Measurements from ENCODE around the gene HLA-DRB5. TPM values are rescaled to one million over a fixed set of nuclear protein-coding genes. Genes with fewer than 3 reads are reported as not detected.

HLA-DRB5 gene
- total and polyA plus RNA-seq, 10 of the 15 experiments (the other 5 are each of a cell fraction or from before 2014, with no cell fraction given), result 38.0 to 108 (median 62.8) TPM

GRCh38 chr6:32501016-32501415 is 29.1 kb downstream of the HLA-DRB5 start (continued):
- TF ChIP-seq MXI1 (IDR thresholded peaks at IDR 0.05; ENCODE audit: low read depth, low read length) (no peak), POU2F2 (IDR thresholded peaks at IDR 0.05; ENCODE audit: borderline replicate concordance, low read depth, low read length) (no peak), NFXL1 (IDR thresholded peaks at IDR 0.05; ENCODE audit: borderline replicate concordance) (no peak), CTCF (IDR thresholded peaks at IDR 0.05 in 2 of 3, conservative IDR thresholded peaks at IDR 0.05 in 1 of 3; ENCODE audit: control insufficient read depth in 2 of 3, extremely low read depth in 1 of 3, insufficient read depth in 1 of 3, low read depth in 3 of 3, low read length in 3 of 3) (no peak), WRNIP1 (IDR thresholded peaks at IDR 0.05; ENCODE audit: borderline replicate concordance, low read depth, low read length) (no peak), ZBED1 (IDR thresholded peaks at IDR 0.05; ENCODE audit: borderline replicate concordance) (no peak), ETV6 (conservative IDR thresholded peaks at IDR 0.05 in 1 of 2, IDR thresholded peaks at IDR 0.05 in 1 of 2; ENCODE audit: borderline replicate concordance in 1 of 2, low read depth in 1 of 2) (no peak), EGR1 (IDR thresholded peaks at IDR 0.05; ENCODE audit: borderline replicate concordance in 1 of 2, low read depth in 2 of 2, low read length in 2 of 2) (no peak)
- TF ChIP-seq, protein P1, sequence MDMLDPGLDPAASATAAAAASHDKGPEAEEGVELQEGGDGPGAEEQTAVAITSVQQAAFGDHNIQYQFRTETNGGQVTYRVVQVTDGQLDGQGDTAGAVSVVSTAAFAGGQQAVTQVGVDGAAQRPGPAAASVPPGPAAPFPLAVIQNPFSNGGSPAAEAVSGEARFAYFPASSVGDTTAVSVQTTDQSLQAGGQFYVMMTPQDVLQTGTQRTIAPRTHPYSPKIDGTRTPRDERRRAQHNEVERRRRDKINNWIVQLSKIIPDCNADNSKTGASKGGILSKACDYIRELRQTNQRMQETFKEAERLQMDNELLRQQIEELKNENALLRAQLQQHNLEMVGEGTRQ (IDR thresholded peaks at IDR 0.05; ENCODE audit: borderline replicate concordance, low read depth, low read length), result no peak

DNA sequence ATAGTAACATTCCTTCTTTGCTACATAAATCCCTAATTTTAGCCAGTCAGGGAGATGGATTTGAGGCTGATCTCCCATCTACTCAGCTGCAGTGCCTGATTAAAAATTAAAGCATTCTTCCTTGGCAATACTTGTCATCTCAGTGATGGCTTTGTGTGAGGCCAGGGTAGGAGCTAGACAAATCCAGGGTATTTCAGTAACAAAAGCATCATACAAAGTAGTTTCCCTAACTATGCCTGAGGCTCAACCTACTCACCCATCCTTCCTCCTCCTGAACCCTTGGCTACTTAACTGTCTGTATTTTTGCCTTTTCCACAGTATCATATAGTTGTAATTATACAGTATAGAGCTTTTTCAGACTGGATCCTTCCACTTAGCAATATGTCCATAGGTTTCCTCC is 37.7 kb downstream of the HLA-DRB5 start:
- ATAC-seq (no peak), DNase-seq (ENCODE audit: low read depth, low spot score) (no peak), FAIRE-seq (no peak)
- Histone ChIP-seq H3K9me3 (replicated peaks; ENCODE audit: control insufficient read depth, insufficient read depth, low read length) (no peaks in the 10 kb centered on the region), H3K4me3 (no peak overlapping the region), H4K20me1 (ENCODE audit: control insufficient read depth, insufficient read depth) (no peaks in the 10 kb centered on the region), H3K4me1 (ENCODE audit: control insufficient read depth, insufficient read depth, low read length) (no peaks in the 10 kb centered on the region), H3K36me3 (ENCODE audit: control insufficient read depth in 2 of 2, insufficient read depth in 2 of 2, low read length in 1 of 2) (no peaks in the 10 kb centered on the region), H3K4me2 (ENCODE audit: control insufficient read depth, insufficient read depth) (no peak overlapping the region), H2AFZ (ENCODE audit: control insufficient read depth, low read depth, low read length) (no peak overlapping the region), H3K9ac (ENCODE audit: control insufficient read depth, insufficient read depth, low read length) (no peak overlapping the region), H3K27me3 (replicated peaks in 1 of 2; ENCODE audit: control insufficient read depth in 2 of 2, insufficient read depth in 2 of 2, low read length in 1 of 2) (no peaks in the 10 kb centered on the region), H3K79me2 (ENCODE audit: control insufficient read depth, insufficient read depth, low read length) (no peaks in the 10 kb centered on the region), H3K27ac (ENCODE audit: control insufficient read depth, insufficient read depth) (no peak overlapping the region)
- POLR2A ChIA-PET, result no interaction called here
- in situ Hi-C loops (cut with MboI), result no loop called here
- RAD21 ChIA-PET (ENCODE audit: unreplicated experiment), result no interaction called here
- intact Hi-C loops (cut with micrococcal nuclease; ENCODE audit: unreplicated experiment), result no loop called here
- TF ChIP-seq MTA3 (IDR thresholded peaks at IDR 0.05; ENCODE audit: borderline replicate concordance, low read length), result no peak
- no peak for TF ChIP-seq ZBTB11 (CRISPR knock-in tag; IDR thresholded peaks at IDR 0.05)
- SMC1A ChIA-PET (ENCODE audit: uncharacterized antibody, unreplicated experiment), result no interaction called here
- BruUV-seq (replicated peaks), result no TSS peak
- CTCF ChIA-PET, result no interaction called here
